GM19455 (cell line): Measurements from ENCODE around the gene BMF.

ENCODE experiments used
- ATAC-seq: cut with Tn5 transposase; IDR thresholded peaks from one replicate; pipeline ENCODE4 v1.9.1; 2021; ENCODE audit not compliant: unreplicated experiment

Gene BMF

DNA sequence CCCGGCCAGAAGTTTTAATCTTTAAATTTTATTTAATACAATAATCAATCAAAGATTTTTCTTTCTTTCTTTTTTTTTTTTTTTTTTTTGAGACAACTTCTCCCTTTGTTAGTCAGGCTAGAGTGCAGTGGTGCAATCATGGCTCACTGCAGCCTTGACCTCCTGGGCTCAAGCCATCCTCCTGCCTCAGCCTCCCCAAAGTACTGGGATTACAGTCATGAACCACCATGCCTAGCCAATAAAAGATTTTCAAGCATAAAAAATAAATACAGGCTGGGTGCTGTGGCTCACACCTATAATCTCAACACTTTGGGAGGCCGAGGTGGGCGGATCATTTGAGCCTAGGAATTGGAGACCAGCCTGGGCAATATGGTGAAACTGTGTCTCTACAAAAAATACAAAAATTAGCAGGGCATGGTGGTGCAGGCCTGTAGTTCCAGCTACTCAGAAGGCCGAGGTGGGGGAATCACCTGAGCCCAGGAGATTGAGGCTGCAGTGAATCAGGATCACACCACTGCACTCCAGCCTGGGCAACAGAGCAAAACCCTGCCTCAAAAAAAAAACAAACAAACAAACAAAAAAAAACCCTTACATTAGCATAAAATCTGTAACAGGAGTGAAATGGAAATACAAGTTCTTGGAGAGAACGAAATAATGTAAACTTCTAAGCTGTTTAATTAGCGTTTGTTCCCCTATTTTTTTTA, 40.6 kb downstream of the BMF start:
- ATAC-seq, result no peak

DNA sequence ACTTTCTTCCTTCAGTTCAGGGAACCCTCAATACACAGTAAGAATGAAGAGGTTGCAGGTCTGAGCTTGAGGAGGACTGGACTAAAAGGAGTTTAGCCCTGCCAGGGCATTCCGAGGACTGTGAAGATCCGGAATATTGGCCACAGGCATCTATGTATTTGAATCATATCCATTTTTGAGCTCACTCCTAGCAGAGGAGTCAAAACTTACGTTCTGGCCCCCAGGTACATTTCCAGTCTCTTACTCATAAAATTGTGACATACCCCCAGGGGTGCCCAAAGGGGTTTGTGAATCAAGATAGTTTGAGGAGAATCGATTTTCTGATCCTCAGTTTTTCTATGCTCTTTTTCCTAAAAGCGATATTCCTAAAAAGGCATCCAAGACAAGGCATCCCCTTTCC, 42.1 kb downstream of the BMF start:
- no peak for ATAC-seq

- ATAC-seq, result no peak
These were observed 43.5 kb downstream of the BMF start for GRCh38 chr15:40065166-40065565.

DNA sequence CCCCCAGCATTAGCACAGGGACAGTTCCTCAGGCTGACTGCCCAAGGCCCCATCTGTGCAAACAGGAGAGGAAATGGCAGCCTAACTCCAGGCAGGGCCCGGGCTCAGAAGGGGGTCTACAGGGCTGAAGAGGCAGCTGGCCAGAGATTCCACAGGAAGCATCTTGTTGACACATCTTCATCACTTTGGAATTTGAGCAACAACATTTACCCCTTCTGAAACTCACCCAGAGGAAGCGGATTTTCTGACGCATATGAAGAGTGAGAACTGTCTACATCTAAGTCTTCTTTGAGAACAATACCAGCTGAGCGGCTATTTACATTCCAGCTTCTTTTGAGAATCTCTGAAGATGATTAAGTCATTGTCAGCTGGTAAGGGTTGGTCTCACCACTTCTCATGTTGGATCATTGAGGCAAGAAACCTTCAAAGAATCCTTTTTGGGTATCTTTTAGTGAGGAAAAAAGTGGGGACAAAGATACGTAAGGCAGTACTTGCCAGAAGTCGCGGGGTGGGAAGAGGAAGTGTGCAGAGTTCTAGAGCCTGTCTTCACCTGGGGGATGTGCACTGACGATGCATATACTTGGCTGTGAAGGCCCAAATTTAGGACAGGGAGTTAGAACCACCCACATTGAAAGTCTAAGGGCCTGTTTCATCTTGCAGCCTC, 44.3 kb downstream of the BMF start:
- peak; percentile 66 for ATAC-seq

- no peak for ATAC-seq
These were observed 45.1 kb downstream of the BMF start for GRCh38 chr15:40063563-40064011.

DNA sequence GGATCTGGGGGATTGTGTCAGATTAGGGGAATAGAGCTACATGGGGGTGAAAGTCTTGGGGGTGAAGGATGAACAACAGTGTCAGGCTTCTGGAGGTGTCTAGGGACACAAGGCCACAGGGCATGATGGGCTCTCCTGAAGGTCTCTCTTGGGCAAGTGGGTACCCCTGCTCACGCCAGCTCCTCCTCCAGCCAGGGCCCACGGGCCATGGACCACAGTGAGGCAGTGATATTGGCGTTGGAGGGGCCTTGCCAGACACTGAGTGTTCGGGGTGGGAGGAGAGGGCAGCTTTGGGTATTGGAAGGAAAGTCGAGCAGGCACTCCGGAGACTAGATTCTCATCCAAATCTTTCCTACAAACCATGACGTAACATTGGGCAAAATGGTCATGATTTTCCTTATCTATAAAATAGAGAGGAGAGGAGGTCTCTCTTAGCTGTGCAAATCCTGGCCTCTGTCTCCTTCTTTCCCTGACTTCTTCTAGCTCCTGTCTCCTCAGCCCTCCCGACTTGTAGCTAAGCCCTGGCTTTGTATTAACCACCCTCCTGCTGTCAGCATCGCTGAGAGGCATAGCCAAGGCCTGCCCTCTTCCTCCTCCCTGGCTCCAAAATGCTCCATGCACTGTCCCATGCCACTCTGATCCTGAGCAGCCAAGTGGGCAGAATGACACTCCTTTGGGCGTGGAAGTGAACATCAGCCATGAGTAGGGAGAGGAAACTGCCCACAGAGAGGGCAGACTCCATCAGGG, 45.7 kb downstream of the BMF start:
- ATAC-seq, result no peak

DNA sequence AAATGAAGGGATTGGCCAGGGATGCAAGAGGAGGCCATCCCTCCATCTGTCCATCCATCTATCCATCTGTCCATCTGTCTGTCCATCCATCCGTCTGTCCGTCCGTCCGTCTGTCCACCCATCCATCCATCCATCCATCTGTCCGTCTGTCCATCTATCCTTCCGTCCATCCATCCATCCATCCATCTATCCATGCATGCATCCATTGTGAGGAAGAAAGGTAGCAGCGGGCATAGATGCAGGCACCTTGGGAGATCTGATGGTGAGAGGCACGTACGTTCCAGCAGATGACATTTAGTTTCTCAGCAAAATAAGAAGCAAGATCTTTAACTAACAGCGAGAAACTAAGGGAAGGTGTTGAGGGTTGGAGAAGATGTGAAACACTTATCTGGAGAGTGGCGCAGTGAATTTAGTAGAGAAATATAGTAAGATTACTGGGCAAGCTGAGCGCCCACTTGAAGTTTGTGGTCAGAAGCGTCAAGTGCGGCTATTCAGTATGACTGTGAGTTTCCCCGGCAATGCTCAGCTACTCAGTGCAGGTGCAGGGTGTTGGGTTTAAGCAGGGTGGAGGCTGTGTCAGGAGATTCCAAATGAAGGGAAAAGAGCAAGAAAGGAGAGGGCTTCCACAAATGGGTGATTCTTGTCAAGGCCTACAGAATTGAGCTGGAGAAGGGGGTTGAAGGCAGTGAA, 47.3 kb downstream of the BMF start:
- ATAC-seq, result peak; percentile 43

DNA sequence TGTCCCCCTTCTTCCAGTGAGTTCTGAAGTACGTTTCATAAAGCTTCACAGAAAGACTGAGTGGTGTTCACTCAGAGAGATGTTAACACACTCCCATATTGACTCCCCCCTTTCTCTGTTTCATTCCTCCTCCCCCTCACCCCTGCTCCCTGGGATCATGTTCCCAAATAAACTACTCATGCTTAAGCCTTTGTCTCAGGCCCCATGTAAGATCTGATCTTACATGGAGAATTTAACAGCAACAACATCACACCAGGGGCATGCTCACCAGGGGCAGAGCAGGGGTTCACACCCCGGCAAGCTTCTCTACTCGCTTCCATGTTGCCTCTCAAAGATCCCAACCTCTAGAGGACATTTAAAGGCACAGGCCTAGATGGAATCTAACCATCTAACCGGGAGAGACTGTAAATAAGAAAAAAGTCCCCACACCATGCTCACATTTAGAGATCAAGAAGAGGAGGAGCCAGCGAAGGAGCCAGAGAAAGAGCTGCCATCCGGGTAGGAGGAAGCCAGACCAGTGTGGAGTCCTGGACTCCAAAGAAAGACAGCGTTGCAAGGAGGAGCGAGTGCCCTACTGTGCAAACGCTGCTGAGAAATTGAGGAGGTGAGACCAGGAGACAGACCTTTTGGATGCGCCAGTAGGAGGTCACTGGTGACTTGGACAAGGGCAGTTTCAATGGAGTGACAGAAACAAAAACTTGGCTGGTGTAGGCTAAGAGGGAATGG, 48.3 kb downstream of the BMF start:
- ATAC-seq, result no peak

DNA sequence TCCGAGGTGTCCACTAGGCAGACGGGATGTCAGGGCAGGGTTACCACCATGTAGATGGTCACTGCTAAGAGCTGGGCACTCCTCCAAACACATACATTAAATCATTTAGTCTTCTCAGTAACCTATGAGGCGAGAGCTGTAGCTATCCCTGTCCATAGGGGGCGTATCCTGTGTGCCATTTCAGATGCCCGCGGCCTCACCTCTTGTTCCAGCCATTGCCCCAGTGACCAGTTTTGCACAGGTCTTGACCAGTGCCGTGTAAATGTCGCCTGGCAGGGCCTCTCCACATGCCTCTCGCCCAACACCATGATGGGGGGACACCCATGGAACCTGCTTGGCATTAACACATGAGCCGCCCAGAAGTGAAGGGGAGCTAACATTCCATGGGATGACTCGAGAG, 48.9 kb downstream of the BMF start:
- ATAC-seq, result no peak

- ATAC-seq, result no peak
These were observed 50.1 kb downstream of the BMF start for GRCh38 chr15:40058476-40059140.

DNA sequence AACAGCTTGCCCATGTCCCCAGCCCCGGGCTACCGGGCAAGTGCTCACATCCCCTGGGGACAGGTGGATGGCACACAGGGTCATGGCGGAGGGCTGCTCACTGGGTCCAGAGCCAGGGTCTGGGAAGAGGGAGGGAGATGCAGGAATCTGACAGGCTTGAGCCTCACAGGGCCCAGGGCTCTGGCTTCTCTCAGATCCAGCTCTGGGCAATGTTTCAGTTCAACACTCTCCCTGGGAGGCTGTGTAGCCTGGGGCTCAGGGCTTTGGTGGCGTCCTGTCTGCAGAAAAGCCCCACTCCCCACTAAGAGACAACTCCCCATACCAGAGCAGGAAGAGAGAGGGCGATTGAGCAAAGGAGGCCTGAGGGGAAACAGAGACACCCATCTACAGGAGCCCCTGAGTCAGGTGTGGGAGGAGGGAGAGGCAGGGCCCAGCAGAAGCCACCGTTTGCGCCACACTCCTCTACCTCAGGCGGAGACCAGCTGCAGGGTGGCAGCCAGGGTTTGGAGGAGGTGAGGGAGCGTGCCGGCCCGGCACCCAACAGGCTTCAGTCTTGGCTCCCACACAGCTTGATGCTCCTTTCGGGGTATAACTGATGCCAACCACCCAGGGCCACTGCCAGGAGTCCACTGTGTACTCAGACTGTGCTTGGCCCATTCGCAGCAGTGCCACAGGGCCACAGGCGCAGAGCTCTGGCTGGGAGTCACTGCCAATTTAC, 52.9 kb downstream of the BMF start:
- ATAC-seq, result no peak

DNA sequence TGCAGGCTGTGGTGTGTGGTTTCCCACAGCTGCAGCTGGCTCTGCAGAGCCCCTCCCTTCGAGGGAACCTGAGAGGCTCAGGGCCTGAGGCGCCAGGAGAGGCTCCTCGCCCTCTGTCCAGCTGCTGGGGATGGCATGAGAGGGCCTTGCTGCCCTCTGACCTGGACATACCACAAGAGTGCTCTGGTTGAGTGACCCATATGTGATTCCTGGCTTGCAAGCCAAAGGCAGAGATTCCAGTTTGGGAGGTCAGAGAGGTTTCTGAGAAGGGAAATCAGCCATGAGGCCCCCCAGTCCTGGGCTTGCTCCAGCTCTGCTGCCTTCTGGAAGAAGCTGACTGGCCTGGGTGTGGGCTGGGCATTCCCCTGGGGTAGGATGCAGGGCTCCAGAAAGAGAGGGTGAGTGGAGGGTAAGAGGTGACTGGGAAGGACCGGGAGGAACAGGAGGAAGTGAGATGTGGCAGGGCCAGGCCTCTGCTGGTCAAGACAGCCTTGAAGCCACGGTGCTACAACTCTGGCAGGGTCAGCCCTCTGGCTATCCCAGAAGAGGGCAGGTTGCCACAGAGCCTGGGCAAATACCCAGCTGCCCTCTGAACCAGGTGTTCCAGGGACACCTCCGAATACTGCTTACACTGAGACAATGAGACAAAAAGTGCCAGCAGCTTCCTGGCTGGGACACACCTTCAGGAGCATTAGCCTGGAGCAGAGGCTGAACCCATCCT, 53.7 kb downstream of the BMF start:
- peak; percentile 80 for ATAC-seq

DNA sequence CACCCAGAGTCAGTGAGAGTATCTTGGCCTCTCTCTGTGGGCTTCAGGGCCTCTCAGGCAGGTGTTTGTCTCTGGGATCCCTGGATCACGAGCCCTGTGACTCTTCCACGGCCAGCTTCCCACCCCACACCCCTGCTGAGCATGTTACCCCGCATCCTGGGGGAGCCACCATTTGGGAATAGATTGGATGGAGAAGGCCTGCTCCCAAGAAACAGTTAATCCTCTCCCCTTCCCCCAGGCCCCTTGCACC, 54.1 kb downstream of the BMF start:
- ATAC-seq, result peak; percentile 57

DNA sequence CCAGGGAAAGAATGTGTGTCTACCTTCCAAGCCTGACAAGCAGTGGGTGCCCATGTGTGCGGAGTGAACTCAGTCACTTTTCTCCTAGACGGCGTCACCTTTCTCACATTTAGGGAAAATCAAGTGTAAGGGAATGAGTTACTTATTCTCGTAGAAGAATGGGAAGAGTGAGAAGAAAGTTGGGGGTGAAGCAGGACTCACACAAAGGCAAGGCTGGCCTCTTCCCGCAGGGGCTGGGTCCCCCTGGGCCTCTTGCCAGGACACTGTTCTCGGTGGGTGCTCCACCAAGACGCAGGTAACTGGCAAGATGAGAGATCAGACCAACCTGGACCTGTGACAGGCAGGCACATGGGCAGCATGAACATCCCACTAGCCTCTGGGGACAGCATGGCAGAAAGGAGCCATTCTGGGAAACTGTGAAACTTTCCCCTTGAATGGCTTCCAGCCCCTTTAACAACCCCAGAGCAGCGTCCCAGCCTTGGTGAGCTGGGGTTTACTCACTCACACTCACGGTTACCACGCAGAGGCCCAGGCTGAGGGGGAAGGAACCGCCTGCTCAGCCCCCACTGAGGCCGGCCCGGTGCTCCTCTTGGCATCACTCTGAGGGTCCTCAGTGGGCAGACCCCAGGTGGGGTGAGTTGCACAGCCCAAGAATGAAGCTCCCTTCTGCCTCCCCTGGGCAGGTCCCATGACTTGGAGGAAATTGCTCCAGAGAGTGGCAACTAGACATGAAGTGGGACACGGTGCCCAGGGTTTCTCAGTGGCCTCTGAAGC, 54.7 kb downstream of the BMF start:
- peak; percentile 19 for ATAC-seq

GRCh38 chr15:40053079-40053830, 55.4 kb downstream of the BMF start:
- no peak for ATAC-seq

DNA sequence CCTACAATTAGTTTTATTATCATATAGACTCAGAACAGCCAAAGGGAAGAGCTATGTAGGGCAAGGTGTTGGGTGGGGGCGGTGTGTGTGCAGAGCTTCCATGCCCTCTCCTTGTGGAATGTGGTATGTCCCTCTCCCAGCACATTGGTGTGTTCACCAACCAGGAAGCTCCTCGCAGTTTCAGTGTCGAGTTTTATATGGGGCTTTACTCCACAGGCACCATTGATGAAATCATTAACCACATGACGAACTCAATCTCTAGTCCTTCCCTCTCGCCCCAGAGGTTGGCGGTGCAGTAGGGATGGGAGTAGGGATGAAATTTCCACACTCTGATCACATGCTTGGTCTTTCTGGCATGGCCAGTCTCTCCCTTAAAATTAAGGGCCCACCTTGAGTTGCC, 56.1 kb downstream of the BMF start:
- no peak for ATAC-seq

DNA sequence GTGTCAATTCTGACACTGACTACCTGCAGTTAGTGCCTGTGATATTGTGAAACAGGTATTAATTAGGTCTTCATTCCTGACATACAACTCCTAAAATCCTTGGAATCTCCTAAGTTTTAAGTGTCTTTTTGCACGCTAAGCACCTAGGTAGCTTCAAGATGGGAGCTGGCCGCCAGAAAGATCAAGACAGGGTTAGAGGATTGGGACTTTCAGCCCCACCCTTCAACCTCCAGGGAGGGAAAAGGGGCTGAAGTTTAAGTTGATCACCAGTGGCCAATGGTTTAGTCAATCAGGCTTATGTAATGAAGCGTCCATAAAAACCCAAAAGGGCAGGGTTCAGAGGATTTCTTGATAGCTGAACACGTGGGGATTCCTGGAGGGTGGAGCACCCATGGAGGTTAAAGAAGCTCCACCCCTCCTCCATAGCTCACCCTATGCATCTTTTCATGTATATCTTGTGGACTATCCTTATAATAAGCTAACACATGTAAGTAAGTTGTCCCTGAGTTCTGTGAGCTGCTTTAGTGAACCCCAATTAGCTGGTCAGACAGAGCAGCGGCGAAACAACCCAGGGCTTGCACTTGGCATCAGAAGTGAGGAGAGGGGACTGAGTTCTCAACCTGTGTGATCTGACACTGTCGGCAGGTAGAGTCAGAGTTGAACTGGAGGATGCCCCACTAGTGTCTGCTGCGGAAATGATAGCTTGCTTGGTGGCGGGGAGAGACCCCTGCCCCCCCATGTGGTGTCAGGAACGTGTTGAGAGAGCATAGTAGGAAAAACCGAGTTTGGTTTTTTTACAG, 56.9 kb downstream of the BMF start:
- no peak for ATAC-seq
